A549 (cell line): ENCODE measurements around the gene IRF6.

ENCODE experiments used
- ESRRA ChIP-seq: fragments of 150-350 bp; IDR thresholded peaks from 2 replicates; pipeline ENCODE4 v1.6.1; 2014; ENCODE audit warnings: mild to moderate bottlenecking, low read length, borderline replicate concordance
- HEYL ChIP-seq: fragments of 250-450 bp; sonication (Bioruptor Pico); IDR thresholded peaks from 2 replicates; pipeline ENCODE4 v1.8.0; 2021; ENCODE audit warnings: mild to moderate bottlenecking, moderate library complexity
- MAFK ChIP-seq: fragments of 450-650 bp; IDR thresholded peaks from 2 replicates; pipeline ENCODE4 v1.6.1; 2014; ENCODE audit not compliant: partially characterized antibody
- RAD21 ChIP-seq, 2 experiments: fragments of >200 bp in 1 of 2; sonication (Bioruptor Twin) in 1 of 2; formaldehyde crosslinking in 1 of 2; IDR thresholded peaks in 1 of 2; conservative IDR thresholded peaks in 1 of 2; 2 replicates in 1 of 2; 3 replicates in 1 of 2; pipeline ENCODE4 v1.6.1; 2012 to 2018; ENCODE audit warnings: inconsistent platforms in 1 of 2
- RARB ChIP-seq: fragments of 250-450 bp; sonication (Bioruptor Pico); IDR thresholded peaks from 2 replicates; pipeline ENCODE4 v1.8.0; 2021; ENCODE audit warnings: mild to moderate bottlenecking, moderate library complexity
- ZC3H11A ChIP-seq: fragments of 450-650 bp; IDR thresholded peaks from 2 replicates; pipeline ENCODE4 v1.6.1; 2014; ENCODE audit warnings: antibody characterized with exemption, mild to moderate bottlenecking
- TF ChIP-seq, protein P1 (sequence below): fragments of >200 bp; sonication (Bioruptor Twin); formaldehyde crosslinking; IDR thresholded peaks from 3 replicates; pipeline ENCODE4 v1.5.1; 2016

DNA sequence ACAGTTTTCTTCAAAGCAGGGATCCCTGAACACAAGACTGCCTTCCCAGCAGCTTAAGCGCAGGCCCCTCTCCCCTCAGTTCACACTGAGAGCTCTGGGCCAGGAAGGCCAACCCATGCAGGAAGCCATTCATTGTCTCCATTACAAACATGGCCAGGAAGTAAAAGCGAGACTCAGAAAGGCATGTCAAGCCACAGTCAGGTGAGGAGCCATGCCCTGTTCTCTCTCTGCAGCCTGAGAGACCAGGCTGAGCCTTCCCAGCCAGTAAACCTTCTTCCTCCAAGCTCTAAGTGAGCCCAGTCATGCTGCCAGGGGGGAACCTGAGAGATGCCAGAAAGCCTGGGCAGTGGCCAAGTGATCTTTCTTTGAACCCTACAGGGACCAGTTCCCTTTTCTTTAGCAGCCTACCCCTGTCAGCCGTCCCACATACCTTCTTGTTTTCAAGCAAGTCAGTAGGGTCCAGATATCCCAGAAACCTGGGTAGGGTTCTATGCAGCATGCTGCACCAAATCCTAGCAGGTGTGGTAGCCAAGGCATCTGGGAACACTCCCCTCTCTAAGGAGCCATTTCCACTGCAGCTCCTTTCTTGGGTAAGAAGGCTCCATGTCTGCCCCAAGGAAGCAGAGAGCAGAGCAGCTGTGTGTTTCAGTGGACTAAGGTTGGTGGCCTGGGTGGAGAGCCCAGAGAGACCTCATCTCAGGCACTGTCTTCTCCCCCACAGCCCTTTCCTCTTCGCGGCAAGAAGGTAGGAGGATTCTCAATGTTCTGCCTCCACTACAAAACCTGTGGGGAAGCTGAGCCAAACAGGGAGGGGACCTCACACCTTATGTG, 49.1 kb downstream of the IRF6 start:
- TF ChIP-seq ZC3H11A (no peak), HEYL (no peak), RAD21 (conservative IDR thresholded peaks at IDR 0.05 in 1 of 2, IDR thresholded peaks at IDR 0.05 in 1 of 2) (no peak), MAFK (no peak), ESRRA (no peak), RARB (no peak)
- TF ChIP-seq, protein P1, sequence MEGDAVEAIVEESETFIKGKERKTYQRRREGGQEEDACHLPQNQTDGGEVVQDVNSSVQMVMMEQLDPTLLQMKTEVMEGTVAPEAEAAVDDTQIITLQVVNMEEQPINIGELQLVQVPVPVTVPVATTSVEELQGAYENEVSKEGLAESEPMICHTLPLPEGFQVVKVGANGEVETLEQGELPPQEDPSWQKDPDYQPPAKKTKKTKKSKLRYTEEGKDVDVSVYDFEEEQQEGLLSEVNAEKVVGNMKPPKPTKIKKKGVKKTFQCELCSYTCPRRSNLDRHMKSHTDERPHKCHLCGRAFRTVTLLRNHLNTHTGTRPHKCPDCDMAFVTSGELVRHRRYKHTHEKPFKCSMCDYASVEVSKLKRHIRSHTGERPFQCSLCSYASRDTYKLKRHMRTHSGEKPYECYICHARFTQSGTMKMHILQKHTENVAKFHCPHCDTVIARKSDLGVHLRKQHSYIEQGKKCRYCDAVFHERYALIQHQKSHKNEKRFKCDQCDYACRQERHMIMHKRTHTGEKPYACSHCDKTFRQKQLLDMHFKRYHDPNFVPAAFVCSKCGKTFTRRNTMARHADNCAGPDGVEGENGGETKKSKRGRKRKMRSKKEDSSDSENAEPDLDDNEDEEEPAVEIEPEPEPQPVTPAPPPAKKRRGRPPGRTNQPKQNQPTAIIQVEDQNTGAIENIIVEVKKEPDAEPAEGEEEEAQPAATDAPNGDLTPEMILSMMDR: no peak
